HG03342 (cell line): ENCODE measurements around the gene DNPH1.

ENCODE experiments used
- ATAC-seq: cut with Tn5 transposase; IDR thresholded peaks from one replicate; pipeline ENCODE4 v1.9.1; 2021; ENCODE audit warnings: mild to moderate bottlenecking, moderate library complexity; ENCODE audit not compliant: unreplicated experiment

The DNPH1 gene

GRCh38 chr6:43247114-43247999 lies 18.1 kb upstream of the DNPH1 start:
- peak; percentile 91 for ATAC-seq

DNA sequence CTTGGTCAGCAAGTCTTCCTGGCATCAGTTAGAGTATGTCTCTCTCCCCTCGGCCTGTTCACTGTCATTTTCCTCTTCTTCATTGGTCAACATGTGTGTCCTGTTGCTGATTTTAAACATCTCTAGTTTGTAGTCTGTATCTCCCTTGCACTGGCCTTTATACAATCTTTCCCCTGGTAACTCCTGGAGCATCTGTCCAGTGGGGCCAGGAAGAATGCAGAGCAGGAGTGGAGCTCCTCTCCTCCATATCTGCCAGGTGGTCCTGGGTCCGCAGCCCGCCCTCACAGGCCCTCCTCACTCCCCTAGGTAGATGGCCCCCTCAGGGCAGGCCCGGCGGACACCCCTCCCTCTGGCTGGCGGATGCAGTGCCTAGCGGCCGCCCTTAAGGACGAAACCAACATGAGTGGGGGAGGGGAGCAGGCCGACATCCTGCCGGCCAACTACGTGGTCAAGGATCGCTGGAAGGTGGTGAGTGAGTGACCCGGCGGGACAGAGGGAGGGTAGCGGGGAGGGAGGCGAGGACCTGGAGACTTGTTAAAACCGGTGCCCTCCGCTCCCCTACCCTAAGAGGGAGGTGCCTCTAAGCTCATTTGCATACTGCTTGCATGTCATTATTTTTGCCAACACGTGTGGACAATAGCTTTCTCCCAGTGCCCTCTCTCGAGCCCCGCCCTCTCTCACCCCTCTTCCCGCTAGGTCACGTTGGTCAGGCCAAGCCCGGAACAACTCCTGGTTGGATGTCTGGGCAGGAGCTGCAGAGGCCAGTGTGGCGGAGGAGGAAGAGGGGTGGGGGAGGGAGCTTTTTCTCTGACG lies 17.2 kb upstream of the DNPH1 start:
- peak; percentile 22 for ATAC-seq

GRCh38 chr6:43243664-43244321 lies 14.5 kb upstream of the DNPH1 start:
- no peak for ATAC-seq

DNA sequence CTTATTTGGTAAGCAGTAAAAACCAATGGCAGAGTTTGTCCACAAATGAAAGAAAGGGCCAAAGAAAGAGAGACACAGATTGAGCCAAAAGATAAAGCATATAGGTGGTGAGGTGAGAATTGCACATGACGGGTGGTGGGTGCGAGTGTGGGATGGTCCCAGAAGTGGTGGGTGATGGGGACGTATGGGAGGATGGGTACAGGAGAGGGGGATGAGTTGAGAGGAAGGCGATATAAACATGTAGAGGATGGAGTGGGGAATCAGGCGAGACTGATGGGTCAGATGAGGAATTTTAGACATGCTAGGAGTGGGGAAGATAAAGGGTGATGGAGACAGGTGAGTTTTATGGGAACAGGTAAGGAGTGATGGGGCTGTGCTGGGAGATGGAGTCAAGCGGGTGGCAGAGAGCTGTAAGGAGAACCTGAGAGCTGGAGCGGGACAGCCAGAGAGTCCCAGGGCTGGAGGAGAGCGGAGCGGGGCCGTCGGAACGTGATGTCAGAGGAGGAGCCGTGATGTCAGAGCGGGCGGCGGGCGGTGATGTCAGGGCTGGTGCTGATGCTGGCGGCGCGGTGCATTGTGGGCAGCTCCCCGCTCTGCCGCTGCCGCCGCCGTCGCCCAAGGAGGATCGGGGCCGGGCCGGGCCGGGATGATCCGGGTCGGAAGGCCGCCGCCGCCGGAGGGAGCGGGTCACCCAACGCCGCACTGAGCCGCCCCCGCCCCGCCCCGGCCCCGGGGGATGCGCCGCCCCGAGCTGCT lies 13.8 kb upstream of the DNPH1 start, which contains the start of gene TTBK1:
TSS of gene TTBK1 (plus strand) at position 574 of the 756 bp plus-strand sequence. CDS start 3,180 bp downstream, outside the sequence.
- no peak for ATAC-seq

- ATAC-seq, result no peak
These were observed 12.2 kb upstream of the DNPH1 start for GRCh38 chr6:43241446-43241845.

DNA sequence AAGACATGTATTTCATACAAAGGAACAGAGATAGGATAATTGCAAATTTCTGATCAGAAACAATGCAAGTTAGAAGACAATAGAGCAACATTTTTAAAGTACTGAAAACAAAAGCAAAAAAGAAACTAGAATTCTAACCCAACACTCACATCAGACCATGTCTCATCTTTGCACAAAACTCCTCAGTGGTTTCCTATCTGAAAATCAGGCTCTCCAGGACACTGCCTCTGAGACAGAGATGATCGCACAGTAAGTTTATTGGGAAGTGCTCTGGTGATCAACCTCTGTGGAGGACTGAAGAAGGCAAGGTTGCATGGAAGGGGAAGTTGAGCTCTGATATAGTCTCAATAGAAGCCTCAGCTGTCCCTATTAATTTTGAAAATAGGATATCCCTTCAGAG lies 11.7 kb upstream of the DNPH1 start:
- no peak for ATAC-seq

GRCh38 chr6:43239054-43239453 lies 9.8 kb upstream of the DNPH1 start:
- ATAC-seq, result no peak

GRCh38 chr6:43235841-43236240 lies 6.6 kb upstream of the DNPH1 start:
- no peak for ATAC-seq

- ATAC-seq, result no peak
These were observed 2.6 kb upstream of the DNPH1 start for GRCh38 chr6:43231735-43232450.

DNA sequence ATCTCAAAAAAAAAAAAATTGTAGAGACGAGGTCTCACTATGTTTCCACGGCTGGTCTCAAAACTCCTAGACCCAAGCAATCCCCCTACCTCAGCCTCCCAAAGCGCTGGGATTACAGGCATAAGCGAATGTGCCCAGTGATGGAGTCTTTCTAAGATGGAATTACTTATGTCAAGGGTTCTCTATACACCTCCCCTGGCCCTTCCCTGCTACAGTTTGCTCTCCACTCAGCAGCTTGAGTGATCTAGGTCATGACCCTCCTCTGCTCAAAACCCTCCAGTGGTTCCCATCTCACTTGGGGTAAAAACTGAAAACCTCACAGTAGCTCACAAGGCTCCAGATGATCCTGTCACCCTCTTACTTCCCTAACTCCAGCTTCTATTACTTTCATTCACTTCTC lies 1.8 kb upstream of the DNPH1 start:
- no peak for ATAC-seq

DNA sequence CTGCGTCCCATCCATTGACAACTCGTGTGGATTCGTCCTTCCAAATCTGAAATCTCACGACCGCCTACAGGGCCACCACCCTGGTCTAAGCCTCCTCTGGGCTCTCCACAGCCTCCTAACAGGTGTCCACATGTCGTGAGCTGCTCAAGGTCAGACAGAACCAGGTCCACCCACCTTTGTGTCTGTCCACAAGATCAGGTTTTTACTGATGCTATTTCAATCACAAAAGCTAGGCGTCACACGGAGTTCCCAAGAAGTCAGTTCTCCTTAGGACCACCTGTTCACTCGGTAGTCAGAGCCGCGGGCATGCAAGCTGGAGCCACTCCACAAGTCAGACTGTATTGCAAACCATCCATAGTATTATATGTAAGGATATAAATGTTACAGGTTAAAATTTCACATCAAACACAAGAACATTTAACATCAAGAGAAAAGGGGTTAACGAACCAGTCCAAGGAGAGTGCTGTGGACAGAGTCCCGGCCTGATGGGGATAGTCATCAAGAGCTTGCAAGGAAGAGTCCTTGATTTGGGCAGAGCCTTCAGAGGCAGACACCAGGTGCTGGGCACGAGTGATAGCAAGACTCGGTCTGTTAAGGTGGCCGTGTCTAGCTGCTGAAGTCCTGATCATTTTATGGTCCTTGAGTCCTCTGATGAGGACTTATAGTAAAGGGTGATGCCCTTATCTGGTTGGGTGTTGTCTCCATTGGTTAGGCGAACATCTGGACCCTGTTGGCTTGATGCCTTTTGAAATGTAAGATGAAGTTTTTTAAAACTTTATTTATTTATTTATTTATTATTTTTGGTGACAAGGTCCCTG lies 731 bp upstream of the DNPH1 start:
- no peak for ATAC-seq

DNA sequence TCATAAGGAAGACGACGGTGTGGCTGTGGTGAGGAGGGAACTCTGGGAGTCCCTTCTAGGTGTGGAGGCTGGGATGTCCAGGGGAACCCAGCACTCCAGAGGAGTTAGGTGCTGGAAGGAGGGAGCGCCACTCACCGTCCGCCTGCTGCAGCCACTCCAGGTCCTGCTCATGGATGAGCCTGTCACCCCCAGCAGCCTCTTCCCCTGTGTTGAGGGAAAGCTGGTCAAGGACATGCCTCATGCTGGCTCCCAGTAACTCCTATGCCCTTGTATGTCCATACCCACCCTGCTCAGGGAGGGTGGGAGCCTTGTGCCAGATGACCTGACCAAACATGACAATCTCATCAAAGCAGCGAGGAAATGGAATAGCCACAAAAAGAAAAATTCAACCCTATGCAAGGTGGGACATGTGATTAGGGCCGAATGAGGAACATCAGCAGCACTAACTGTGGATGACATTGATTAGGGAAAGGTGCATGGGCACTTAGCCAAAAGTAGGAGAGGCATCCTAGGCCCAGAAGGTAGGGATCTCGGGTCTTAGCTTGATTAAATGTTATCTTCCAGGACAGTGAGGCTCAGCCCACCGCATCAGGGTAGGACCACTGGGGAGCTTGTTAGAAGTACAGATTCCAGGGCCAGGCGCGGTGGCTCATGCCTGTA lies 3.0 kb downstream of the DNPH1 start:
- no peak for ATAC-seq

DNA sequence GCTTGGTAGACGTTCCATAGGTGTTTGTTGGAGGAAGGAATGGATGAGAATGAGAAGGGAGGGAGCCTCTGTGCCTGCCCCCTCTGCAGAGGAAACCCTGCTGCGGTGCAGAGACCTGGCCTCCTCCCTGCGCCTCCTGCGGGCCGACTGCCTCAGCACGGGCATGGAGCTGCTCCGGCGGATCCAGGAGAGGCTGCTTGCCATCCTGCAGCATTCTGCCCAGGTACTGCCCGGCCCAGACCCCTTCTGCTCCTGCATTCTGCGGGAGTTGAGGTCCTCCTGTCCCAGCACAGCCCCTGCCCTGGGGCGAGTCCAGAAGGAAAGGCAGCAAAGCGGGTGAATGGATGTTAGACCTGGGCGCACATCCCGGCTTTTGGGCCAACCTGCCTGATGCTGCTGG lies 6.1 kb downstream of the DNPH1 start:
- no peak for ATAC-seq

- ATAC-seq, result no peak
These were observed 6.7 kb downstream of the DNPH1 start for GRCh38 chr6:43222418-43223059.

DNA sequence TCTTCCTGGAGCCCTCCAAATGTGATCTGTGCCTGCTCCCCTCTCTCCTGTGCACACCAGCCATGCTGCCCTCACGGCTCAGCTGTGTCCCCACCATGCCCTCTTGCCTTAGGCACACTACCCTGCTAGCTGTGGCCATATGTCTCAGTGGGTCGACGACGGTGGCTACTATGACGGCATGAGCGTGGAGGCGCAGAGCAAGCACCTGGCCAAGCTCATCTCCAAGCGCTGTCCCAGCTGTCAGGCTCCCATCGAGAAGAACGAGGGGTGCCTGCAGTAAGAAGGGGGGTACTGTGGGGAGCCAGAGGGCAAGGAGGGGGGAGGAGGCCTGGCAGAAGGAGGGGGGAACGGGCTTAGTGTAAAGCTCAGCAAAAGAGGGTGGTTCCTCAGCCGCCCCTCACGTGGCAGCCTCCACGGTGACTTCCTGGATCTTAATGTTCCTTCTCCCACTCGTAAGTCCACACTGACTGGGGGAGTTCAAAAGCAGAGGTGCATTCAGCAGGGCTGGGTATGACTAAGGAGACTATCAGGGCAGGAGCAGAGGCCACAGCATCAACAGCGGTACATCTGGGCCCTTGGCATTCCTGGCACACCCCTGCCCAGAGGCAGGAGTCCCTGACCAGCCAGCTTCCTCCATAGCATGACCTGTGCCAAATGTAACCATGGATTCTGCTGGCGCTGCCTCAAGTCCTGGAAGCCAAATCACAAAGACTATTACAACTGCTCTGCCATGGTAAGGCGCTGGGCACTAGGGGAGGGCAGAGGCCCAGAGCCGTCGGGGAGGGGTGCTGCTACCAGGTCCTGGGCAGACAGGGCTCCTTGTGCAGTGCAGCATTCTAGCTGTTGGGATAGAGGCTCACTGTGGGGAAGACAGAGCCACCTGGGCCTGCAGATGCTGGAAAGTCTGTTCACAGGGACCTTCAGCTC lies 8.0 kb downstream of the DNPH1 start:
- no peak for ATAC-seq

GRCh38 chr6:43220439-43220951 lies 8.8 kb downstream of the DNPH1 start:
- ATAC-seq, result no peak

- no peak for ATAC-seq
These were observed 9.5 kb downstream of the DNPH1 start for GRCh38 chr6:43219814-43220213.
